Vagina (tissue), 2 donors: Measurements from ENCODE around the gene PPP6R2.

Experiments used
- CTCF ChIP-seq, 3 experiments: fragments of 450-650 bp in 2 of 3; fragments of 200-600 bp in 1 of 3; sonication (generic) in 1 of 3; IDR thresholded peaks; one replicate each; pipeline ENCODE4 v1.5.1; 2017 to 2019; ENCODE audit warnings: antibody characterized with exemption in 3 of 3, mild to moderate bottlenecking in 2 of 3, moderate library complexity in 2 of 3
- POLR2A ChIP-seq, 2 donors: fragments of 450-650 bp; IDR thresholded peaks; one replicate each; pipeline ENCODE4 v1.6.1; 2017; ENCODE audit warnings: antibody characterized with exemption in 2 of 2, mild to moderate bottlenecking in 2 of 2, moderate library complexity in 2 of 2
- POLR2AphosphoS5 ChIP-seq, 2 donors: sonication (generic); formaldehyde crosslinking; IDR thresholded peaks; one replicate each; pipeline ENCODE4 v1.9.0; 2017; ENCODE audit warnings: antibody characterized with exemption in 2 of 2, mild to moderate bottlenecking in 2 of 2, low read depth in 1 of 2; ENCODE audit not compliant: insufficient read depth in 1 of 2

GRCh38 chr22:50406416-50407170 lies 63.5 kb downstream of the PPP6R2 start:
- no peak for TF ChIP-seq POLR2A (IDR thresholded peaks at IDR 0.05)
- no peak for TF ChIP-seq CTCF (IDR thresholded peaks at IDR 0.05)
- no peak for TF ChIP-seq POLR2AphosphoS5 (IDR thresholded peaks at IDR 0.05; ENCODE audit: insufficient read depth in 1 of 2, low read depth in 1 of 2)
